ENCODE data around the gene FARS2.

DNA sequence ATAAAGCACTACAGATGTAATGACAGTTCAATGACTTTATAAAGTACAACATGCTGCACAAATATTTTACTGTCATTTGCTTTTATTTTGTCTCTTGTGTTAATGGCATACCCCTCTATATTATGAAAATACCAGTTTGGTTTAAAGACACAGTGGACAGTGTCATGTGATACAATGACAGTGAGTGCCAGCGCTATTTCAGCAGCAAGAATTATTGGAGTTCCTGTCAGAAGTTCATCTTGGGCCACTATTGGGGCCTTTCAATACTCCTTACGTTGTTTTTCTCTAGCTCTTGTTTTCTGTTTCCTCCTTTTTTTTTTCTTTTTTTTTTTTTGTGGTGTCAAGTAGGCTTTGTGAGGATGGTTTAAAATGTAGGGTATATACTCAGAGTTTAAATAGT lies 232.5 kb downstream of the FARS2 start:
- no peak for TF ChIP-seq POLR2A (IDR thresholded peaks at IDR 0.05)
- TF ChIP-seq, protein P1, sequence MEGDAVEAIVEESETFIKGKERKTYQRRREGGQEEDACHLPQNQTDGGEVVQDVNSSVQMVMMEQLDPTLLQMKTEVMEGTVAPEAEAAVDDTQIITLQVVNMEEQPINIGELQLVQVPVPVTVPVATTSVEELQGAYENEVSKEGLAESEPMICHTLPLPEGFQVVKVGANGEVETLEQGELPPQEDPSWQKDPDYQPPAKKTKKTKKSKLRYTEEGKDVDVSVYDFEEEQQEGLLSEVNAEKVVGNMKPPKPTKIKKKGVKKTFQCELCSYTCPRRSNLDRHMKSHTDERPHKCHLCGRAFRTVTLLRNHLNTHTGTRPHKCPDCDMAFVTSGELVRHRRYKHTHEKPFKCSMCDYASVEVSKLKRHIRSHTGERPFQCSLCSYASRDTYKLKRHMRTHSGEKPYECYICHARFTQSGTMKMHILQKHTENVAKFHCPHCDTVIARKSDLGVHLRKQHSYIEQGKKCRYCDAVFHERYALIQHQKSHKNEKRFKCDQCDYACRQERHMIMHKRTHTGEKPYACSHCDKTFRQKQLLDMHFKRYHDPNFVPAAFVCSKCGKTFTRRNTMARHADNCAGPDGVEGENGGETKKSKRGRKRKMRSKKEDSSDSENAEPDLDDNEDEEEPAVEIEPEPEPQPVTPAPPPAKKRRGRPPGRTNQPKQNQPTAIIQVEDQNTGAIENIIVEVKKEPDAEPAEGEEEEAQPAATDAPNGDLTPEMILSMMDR (IDR thresholded peaks at IDR 0.05), result no peak
